NB4 (cell line): ENCODE results near the gene KIF17.

ENCODE experiments used
- TF ChIP-seq, protein P1 (sequence below): IDR thresholded peaks from 2 replicates; pipeline ENCODE4 v1.6.1; 2011; ENCODE audit warnings: low read depth, low read length
- TF ChIP-seq, protein P2 (sequence below): IDR thresholded peaks from one replicate; pipeline ENCODE4 v1.5.1; 2012; ENCODE audit warnings: low read depth, low read length

DNA sequence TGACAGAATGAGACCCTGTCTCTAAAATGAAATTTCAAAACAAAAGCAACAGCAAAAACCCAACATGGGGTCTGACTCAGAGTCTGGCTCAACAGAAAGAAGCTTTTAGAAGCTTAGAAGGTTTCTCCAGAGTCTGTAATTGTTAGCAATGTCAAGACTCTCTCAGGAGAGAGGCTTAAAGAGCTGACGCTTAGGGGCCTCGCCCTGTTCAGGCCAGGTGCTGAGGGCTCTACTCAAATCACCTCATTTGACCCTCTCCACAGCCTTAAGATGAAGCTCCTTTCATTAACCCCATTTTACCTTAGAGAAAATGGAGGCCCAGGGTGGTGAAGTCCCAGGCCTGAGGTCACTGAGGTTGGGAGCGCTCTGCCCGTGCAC, 5.3 kb upstream of the KIF17 start:
- TF ChIP-seq, protein P1, sequence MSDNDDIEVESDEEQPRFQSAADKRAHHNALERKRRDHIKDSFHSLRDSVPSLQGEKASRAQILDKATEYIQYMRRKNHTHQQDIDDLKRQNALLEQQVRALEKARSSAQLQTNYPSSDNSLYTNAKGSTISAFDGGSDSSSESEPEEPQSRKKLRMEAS, result no peak
- TF ChIP-seq, protein P2, sequence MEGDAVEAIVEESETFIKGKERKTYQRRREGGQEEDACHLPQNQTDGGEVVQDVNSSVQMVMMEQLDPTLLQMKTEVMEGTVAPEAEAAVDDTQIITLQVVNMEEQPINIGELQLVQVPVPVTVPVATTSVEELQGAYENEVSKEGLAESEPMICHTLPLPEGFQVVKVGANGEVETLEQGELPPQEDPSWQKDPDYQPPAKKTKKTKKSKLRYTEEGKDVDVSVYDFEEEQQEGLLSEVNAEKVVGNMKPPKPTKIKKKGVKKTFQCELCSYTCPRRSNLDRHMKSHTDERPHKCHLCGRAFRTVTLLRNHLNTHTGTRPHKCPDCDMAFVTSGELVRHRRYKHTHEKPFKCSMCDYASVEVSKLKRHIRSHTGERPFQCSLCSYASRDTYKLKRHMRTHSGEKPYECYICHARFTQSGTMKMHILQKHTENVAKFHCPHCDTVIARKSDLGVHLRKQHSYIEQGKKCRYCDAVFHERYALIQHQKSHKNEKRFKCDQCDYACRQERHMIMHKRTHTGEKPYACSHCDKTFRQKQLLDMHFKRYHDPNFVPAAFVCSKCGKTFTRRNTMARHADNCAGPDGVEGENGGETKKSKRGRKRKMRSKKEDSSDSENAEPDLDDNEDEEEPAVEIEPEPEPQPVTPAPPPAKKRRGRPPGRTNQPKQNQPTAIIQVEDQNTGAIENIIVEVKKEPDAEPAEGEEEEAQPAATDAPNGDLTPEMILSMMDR, result no peak
